HepG2 (cell line): ENCODE measurements around the gene ZNF488. TPM values are rescaled to one million over a fixed set of nuclear protein-coding genes. Genes with fewer than 3 reads are reported as not detected.

Source experiments
- ATAC-seq: fragments of 200-7000 bp; cut with Tn5 transposase; 3 replicates; pipeline ENCODE4 v1.9.1; 2020; ENCODE audit warnings: mild to moderate bottlenecking, moderate library complexity
- BruUV-seq: library from RNA; stranded (reverse); fragments of 400-500 nt; replicated peaks from 2 replicates; lab custom pipeline; 2021; lab: Mats Ljungman, UMichigan
- CTCF ChIA-PET: fragments of 300-600 bp; formaldehyde crosslinking; extraction: SDS; loops from one replicate; lab custom pipeline; 2021; ENCODE audit warnings: low total read pairs, inconsistent platforms, low intra/inter-chr PET ratio; lab: Yijun Ruan, JAX
- POLR2A ChIA-PET: fragments of 350-600 bp; sonication (Branson Sonifier 250); formaldehyde crosslinking; loops from one replicate; lab custom pipeline; 2020; ENCODE audit warnings: antibody characterized with exemption, inconsistent platforms; lab: Yijun Ruan, JAX
- DNase-seq: peaks from one replicate; pipeline ENCODE4 v3.0.0-alpha.2; 2015; ENCODE audit warnings: low spot score
- FAIRE-seq: peaks from 3 replicates; lab custom pipeline; 2011; peaks lifted over from hg19 to GRCh38; lab: Jason Lieb, UNC
- H2AFZ ChIP-seq: one replicate; pipeline ENCODE4 v1.6.1; 2011; ENCODE audit warnings: low read length, inconsistent platforms
- H3K27ac ChIP-seq: fragments of 300-600 bp; 3 replicates; pipeline ENCODE4 v1.8.0; 2011; ENCODE audit warnings: mixed run types, mild to moderate bottlenecking, mixed read lengths, low read length, inconsistent platforms; ENCODE audit not compliant: insufficient read depth; ENCODE audit errors: extremely low read length
- H3K27me3 ChIP-seq, 2 experiments: fragments of 200-600 bp in 1 of 2; 2 replicates in 1 of 2; 3 replicates in 1 of 2; pipeline versions ENCODE4 v1.6.0 to v1.8.0; 2011; ENCODE audit warnings: low read length in 2 of 2, mild to moderate bottlenecking in 2 of 2, moderate library complexity in 2 of 2, inconsistent platforms in 1 of 2; ENCODE audit not compliant: insufficient read depth in 2 of 2, control insufficient read depth in 1 of 2
- H3K36me3 ChIP-seq, 2 experiments: fragments of 200-600 bp in 1 of 2; replicated peaks in 1 of 2; 2 replicates in 1 of 2; 3 replicates in 1 of 2; pipeline versions ENCODE4 v1.5.1 to v1.8.0; 2011; ENCODE audit warnings: low read length in 2 of 2, inconsistent platforms in 1 of 2; ENCODE audit not compliant: insufficient read depth in 2 of 2, control insufficient read depth in 1 of 2
- H3K4me1 ChIP-seq: 2 replicates; pipeline ENCODE4 v1.5.1; 2012; ENCODE audit warnings: low read length, inconsistent platforms; ENCODE audit not compliant: insufficient read depth
- H3K4me2 ChIP-seq: 2 replicates; pipeline ENCODE4 v1.6.0; 2011; ENCODE audit warnings: low read depth, low read length, inconsistent platforms
- H3K4me3 ChIP-seq, 3 experiments: fragments of 200-600 bp in 1 of 3; sonication (generic), shearing (Covaris generic) in 1 of 3; replicated peaks in 1 of 3; 2 replicates each; pipeline ENCODE4 v1.5.1; 2011 to 2016; ENCODE audit warnings: low read length in 3 of 3, inconsistent platforms in 2 of 3, low read depth in 2 of 3, mild to moderate bottlenecking in 2 of 3, control low read depth in 1 of 3, mixed read lengths in 1 of 3; ENCODE audit not compliant: insufficient read depth in 1 of 3
- H3K79me2 ChIP-seq: one replicate; pipeline ENCODE4 v1.6.1; 2011; ENCODE audit warnings: low read length, inconsistent platforms; ENCODE audit not compliant: insufficient read depth
- H3K9ac ChIP-seq: 2 replicates; pipeline ENCODE4 v1.6.0; 2011; ENCODE audit warnings: mild to moderate bottlenecking, low read depth, low read length, inconsistent platforms; ENCODE audit not compliant: insufficient read depth
- H3K9me3 ChIP-seq: 2 replicates; pipeline ENCODE4 v1.5.1; 2012; ENCODE audit warnings: mild to moderate bottlenecking, low read length
- H4K20me1 ChIP-seq: 2 replicates; pipeline ENCODE4 v1.6.0; 2011; ENCODE audit warnings: inconsistent platforms, mild to moderate bottlenecking, low read length, moderate library complexity; ENCODE audit not compliant: insufficient read depth
- CBX2 ChIP-seq, 2 experiments: fragments of 200-600 bp in 1 of 2; sonication (generic); formaldehyde crosslinking in 1 of 2; IDR thresholded peaks; 2 replicates each; pipeline versions ENCODE4 v1.7.0 to v1.8.1; 2018 to 2022; ENCODE audit warnings: low read depth in 2 of 2, low read length in 1 of 2, mild to moderate bottlenecking in 1 of 2, missing genetic modification reagents in 1 of 2
- HIC2 ChIP-seq: sonication (generic); formaldehyde crosslinking; IDR thresholded peaks from 2 replicates; pipeline ENCODE4 v1.9.0; 2022; ENCODE audit warnings: low read depth, missing genetic modification reagents
- IKZF5 ChIP-seq: IDR thresholded peaks from 2 replicates; pipeline ENCODE4 v1.6.1; 2018; ENCODE audit warnings: missing genetic modification reagents, mild to moderate bottlenecking, missing compliant biosample characterization
- IRF9 ChIP-seq: sonication (generic); formaldehyde crosslinking; IDR thresholded peaks from 2 replicates; pipeline ENCODE4 v1.8.0; 2022; ENCODE audit warnings: missing genetic modification reagents, mild to moderate bottlenecking, borderline replicate concordance
- MYPOP ChIP-seq: sonication (generic); formaldehyde crosslinking; IDR thresholded peaks from 2 replicates; pipeline ENCODE4 v1.8.1; 2023; ENCODE audit warnings: mild to moderate bottlenecking, moderate library complexity, missing genetic modification reagents
- ZNF18 ChIP-seq: sonication (generic); formaldehyde crosslinking; IDR thresholded peaks from 2 replicates; pipeline ENCODE4 v1.8.0; 2022; ENCODE audit warnings: mild to moderate bottlenecking, missing genetic modification reagents; ENCODE audit not compliant: insufficient replicate concordance
- ZNF496 ChIP-seq: sonication (generic); formaldehyde crosslinking; IDR thresholded peaks from 2 replicates; pipeline ENCODE4 v1.8.1; 2023; ENCODE audit warnings: mild to moderate bottlenecking, moderate library complexity, missing genetic modification reagents; ENCODE audit not compliant: insufficient replicate concordance
- ZNF503 ChIP-seq: sonication (generic); formaldehyde crosslinking; IDR thresholded peaks from 2 replicates; pipeline ENCODE4 v1.4.0; 2020; ENCODE audit warnings: missing genetic modification reagents
- ZNF564 ChIP-seq: sonication (generic); formaldehyde crosslinking; IDR thresholded peaks from 2 replicates; pipeline ENCODE4 v1.8.1; 2023; ENCODE audit warnings: mild to moderate bottlenecking, missing genetic modification reagents
- ZNF605 ChIP-seq: sonication (generic); formaldehyde crosslinking; IDR thresholded peaks from 2 replicates; pipeline ENCODE4 v1.8.0; 2022; ENCODE audit warnings: mild to moderate bottlenecking, missing genetic modification reagents
- ZNF775 ChIP-seq: sonication (generic); formaldehyde crosslinking; IDR thresholded peaks from 2 replicates; pipeline ENCODE4 v1.4.0; 2020; ENCODE audit warnings: missing genetic modification reagents, mild to moderate bottlenecking, moderate library complexity, borderline replicate concordance
- ZSCAN22 ChIP-seq: sonication (generic); formaldehyde crosslinking; IDR thresholded peaks from 2 replicates; pipeline ENCODE4 v1.4.0; 2020; ENCODE audit warnings: mild to moderate bottlenecking, missing genetic modification reagents
- WGBS: methylation state at CpG from one replicate; pipeline ENCODE4 v1.1.6; 2017; ENCODE audit warnings: low lambda C conversion rate; 5-methylcytosine and 5-hydroxymethylcytosine counted together
- in situ Hi-C: cut with HindIII; loops from 2 replicates; pipeline ENCODE4 v1.10.0; 2017; ENCODE audit warnings: low pct_unique_long_range_greater_than_20kb; ENCODE audit not compliant: extremely low pct_ligation_motif_present
- intact Hi-C: fragments of 100-400 bp; cut with micrococcal nuclease; formaldehyde crosslinking; loops from one replicate; pipeline ENCODE4 v1.10.0; 2022; ENCODE audit not compliant: unreplicated experiment
- polyA plus RNA-seq, 8 experiments: library from polyadenylated mRNA; depleted of rRNA in 3 of 8; stranded (reverse) in 7 of 8; unstranded in 1 of 8; fragments of >200 nt; fragmentation: Illumina TruSeq in 4 of 8; extraction: Trizol in 4 of 8; gene quantifications; 2 replicates each; pipeline versions ENCODE4 v1.2.1 to v1.2.3, GENCODE V29; 2011 to 2016; ENCODE audit warnings: low read depth in 4 of 8, missing spikeins in 1 of 8, mixed read lengths in 1 of 8; ENCODE audit not compliant: insufficient read depth in 1 of 8
- total RNA-seq, 5 experiments: library from RNA; depleted of rRNA; stranded (reverse); fragments of >200 nt; fragmentation: Illumina TruSeq; extraction: Trizol; gene quantifications; 2 replicates each; pipeline ENCODE4 v1.2.3, GENCODE V29; 2016; ENCODE audit warnings: low read depth in 1 of 5

Gene ZNF488
- total and polyA plus RNA-seq, 2 of the 13 experiments (the other 11 are each of a cell fraction or from before 2014, with no cell fraction given), result 0.13 to 0.15 TPM

GRCh38 chr10:47420305-47421056, 36.4 kb upstream of the ZNF488 start (continued):
- TF ChIP-seq ZNF503 (CRISPR knock-in tag) (no peak), ZNF605 (CRISPR knock-in tag) (no peak), HIC2 (CRISPR knock-in tag) (no peak), ZNF496 (no peak)

GRCh38 chr10:47419421-47419820, 35.3 kb upstream of the ZNF488 start:
- CTCF ChIA-PET, result no interaction called here
- ATAC-seq, result no peak; the same call in 2 of the 3 replicates
- intact Hi-C loops, result no loop called here
- no peak for TF ChIP-seq ZNF18 (CRISPR knock-in tag)
- no peak for TF ChIP-seq MYPOP (CRISPR knock-in tag)
- no peak for TF ChIP-seq ZNF775
- TF ChIP-seq ZNF564 (CRISPR knock-in tag), result no peak
- TF ChIP-seq IKZF5, result no peak
- no peak for TF ChIP-seq ZSCAN22 (CRISPR knock-in tag)
- TF ChIP-seq IRF9 (CRISPR knock-in tag), result no peak
- TF ChIP-seq CBX2 (IDR thresholded peaks at IDR 0.05; ENCODE audit: low read depth, low read length), result no peak
- TF ChIP-seq CBX2 (CRISPR knock-in tag; IDR thresholded peaks at IDR 0.05; ENCODE audit: low read depth), result no peak

More at GRCh38 chr10:47419421-47419820, 35.3 kb upstream of the ZNF488 start:
- no peaks in the 10 kb centered on the region for H3K79me2 ChIP-seq
- POLR2A ChIA-PET, result no interaction called here
- H2AFZ ChIP-seq, result no peak overlapping the region
- no peak for DNase-seq
- BruUV-seq, result no TSS peak
- no peaks in the 10 kb centered on the region for H3K36me3 ChIP-seq
- no peak overlapping the region for H3K4me2 ChIP-seq
- no peak overlapping the region for H3K4me3 ChIP-seq
- no peaks in the 10 kb centered on the region for H4K20me1 ChIP-seq
- H3K9me3 ChIP-seq, result no peaks in the 10 kb centered on the region
- H3K27ac ChIP-seq, result no peak overlapping the region
- WGBS, result no CpG with 5 or more reads among the region's 2 CpGs
- no peak overlapping the region for H3K9ac ChIP-seq
- in situ Hi-C loops, result no loop called here
- H3K4me1 ChIP-seq, result no peaks in the 10 kb centered on the region
- peaks cover 2 to 16% of the 10 kb centered on the region in 2 experiments; a peak in 3 of 5 replicates for H3K27me3 ChIP-seq
- no peak for FAIRE-seq
